NCI-H2081 (cell line): ENCODE measurements around the gene MYMX.

Experiments
- DNase-seq, 2 experiments: peaks; one replicate each; lab custom pipeline; 2025; lab: John Stamatoyannopoulos, UW

Gene MYMX

DNA sequence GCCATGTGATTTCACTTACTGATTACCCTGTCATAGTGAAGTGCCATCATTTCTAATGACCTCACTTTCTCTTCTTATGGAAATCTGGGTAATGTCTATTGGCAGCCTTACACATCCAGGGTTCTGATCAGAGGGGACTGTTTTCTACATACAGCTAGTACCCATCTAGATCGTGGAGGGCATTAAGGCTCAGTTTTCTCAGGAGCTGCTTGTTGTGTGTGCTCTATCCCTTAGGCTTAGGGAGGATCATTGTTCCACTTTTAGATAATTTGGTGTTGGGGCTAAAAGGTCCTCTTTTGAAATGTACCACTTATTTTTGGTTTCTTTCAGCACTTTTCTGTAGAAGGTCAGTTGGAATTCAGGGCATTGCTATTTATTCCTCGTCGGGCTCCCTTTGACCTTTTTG, 34.0 kb downstream of the MYMX start:
- DNase-seq: no peak

DNA sequence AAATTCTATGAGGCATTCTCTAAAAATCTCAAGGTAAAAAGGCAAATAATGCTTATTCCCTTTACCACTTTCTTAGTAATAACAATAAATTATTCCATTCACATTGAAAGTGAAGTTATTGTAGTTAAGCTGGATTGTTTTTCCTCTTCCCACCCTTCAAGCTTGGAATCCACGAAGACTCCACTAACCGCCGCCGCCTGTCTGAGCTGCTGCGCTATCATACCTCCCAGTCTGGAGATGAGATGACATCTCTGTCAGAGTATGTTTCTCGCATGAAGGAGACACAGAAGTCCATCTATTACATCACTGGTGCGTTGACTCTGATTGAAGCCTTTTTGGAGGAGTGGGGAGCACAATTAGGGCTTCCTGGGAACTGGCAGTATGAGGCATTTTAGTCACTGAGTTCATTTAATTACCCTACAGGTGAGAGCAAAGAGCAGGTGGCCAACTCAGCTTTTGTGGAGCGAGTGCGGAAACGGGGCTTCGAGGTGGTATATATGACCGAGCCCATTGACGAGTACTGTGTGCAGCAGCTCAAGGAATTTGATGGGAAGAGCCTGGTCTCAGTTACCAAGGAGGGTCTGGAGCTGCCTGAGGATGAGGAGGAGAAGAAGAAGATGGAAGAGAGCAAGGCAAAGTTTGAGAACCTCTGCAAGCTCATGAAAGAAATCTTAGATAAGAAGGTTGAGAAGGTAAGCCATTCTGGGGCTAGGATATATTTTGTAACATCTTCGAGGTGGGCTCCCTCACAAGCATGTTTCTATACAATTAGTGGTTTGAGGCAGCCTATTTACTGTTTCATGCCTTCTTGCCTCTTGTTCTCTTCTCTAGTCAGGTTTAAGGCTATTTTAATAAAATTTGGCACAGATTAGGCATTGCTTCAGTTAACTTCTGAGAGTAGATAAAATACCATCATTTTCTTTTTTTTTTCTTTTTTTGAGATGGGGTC, 35.1 kb downstream of the MYMX start:
- no peak for DNase-seq

DNA sequence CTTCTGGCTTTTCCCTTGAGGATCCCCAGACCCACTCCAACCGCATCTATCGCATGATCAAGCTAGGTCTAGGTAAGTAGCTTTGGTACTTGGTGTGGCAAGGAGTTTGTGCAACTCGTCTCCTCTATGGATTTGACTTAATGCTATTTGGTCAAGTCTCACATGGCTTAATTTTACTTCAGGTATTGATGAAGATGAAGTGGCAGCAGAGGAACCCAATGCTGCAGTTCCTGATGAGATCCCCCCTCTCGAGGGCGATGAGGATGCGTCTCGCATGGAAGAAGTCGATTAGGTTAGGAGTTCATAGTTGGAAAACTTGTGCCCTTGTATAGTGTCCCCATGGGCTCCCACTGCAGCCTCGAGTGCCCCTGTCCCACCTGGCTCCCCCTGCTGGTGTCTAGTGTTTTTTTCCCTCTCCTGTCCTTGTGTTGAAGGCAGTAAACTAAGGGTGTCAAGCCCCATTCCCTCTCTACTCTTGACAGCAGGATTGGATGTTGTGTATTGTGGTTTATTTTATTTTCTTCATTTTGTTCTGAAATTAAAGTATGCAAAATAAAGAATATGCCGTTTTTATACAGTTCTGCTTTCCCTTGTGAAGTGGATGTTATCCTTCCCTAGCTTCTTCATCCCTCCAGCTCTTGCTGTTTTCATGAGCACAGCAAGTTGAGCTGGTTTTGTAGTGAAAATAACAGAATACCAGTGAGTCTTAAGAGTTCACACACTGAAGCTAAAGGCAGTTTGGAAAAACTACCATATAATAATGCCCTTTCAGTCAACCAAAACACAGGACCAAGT, 36.8 kb downstream of the MYMX start:
- peak; percentile 23 to 25 for DNase-seq

DNA sequence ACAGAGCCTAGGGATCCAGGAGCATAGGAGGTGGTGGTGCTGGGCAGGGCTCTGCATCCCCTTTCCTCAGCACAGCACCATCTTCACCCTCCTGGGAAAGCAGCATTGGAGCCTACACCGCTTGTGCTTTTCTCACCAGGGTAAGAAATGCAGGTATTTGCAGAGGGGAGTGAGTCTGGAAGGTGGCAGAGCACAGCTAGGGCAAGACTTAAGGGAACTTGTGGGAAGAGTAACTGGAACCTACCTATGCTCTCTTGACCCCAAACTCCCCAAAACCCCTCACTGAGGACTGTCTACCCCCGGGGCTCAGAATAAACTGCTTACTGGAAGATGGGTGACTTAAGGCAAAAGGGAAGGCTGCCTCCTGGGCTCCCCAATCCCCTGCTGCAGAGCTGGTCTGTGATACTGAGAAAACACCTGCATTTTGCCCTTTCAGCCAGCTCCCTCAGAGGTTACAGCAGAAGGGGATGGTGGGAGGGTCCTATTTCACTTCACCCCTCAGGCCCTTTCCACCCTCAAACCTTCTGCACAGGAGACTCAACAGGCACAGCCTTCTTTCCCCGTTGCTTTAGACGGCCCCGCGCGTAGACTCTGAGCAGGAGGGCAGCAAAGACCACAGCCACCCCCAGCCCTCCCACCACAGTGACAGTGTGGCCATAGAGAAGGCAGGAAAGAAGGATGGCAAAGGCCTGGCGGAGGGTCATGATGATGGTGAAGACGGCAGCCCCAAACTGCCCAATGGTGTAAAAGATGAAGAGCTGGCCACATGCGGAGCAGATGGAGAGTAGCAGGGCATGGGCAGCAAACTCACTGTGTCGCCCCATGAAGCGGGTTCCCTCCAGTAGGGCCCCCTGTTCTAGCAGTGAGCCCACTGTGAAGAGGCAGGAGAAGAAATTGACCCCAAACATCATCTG, 37.7 kb downstream of the MYMX start:
- DNase-seq: no peak

DNA sequence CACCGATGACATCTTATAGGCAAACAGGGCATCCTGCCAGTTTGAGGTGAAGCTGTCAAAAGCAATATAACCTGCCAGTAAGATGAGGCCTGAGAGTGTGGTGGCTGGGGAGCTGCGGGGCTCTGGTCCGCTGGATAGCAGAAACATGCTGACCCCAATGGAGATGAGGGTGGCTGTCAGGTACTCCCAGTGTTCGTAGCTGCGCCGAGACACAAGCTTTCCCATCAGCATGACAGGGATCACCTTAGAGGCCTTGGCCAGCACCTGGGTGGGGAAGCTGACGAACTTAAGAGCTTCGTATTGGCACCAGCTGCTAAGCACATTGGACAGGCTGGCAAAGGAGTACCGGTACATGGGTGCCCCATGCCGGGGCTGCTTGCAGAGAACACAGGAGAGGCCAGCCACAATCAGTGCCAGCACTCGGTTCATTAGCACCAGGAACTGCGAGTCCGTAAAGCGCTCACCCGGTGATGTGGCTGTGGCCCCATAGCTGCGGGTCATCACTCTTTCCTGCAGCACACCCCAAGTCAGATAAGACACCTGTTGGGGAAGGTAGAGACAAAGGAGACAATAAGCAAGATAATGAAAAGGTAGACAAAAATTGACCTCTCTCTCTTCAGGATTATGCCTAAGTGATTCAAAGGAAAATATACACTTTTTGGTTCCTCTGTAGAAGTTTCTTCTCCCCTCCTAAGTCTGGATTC, 38.5 kb downstream of the MYMX start:
- no peak for DNase-seq

- no peak for DNase-seq
Observed at GRCh38 chr6:44255871-44256774, 39.4 kb downstream of the MYMX start.

DNA sequence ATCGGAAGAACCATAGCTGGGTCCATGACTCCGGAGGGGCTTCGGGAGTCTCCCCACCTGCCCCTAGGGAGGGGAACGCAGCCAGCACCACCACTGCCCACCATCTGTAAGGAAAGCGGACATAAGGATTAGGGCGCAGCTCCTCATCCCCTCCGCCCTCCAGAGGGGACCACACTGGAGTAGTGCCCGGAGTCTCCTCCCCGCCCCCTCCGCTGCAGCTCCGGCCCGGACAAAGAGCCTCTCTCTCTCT, 40.0 kb downstream of the MYMX start:
- peak in 1 of 2 experiments; percentile 25 for DNase-seq

DNA sequence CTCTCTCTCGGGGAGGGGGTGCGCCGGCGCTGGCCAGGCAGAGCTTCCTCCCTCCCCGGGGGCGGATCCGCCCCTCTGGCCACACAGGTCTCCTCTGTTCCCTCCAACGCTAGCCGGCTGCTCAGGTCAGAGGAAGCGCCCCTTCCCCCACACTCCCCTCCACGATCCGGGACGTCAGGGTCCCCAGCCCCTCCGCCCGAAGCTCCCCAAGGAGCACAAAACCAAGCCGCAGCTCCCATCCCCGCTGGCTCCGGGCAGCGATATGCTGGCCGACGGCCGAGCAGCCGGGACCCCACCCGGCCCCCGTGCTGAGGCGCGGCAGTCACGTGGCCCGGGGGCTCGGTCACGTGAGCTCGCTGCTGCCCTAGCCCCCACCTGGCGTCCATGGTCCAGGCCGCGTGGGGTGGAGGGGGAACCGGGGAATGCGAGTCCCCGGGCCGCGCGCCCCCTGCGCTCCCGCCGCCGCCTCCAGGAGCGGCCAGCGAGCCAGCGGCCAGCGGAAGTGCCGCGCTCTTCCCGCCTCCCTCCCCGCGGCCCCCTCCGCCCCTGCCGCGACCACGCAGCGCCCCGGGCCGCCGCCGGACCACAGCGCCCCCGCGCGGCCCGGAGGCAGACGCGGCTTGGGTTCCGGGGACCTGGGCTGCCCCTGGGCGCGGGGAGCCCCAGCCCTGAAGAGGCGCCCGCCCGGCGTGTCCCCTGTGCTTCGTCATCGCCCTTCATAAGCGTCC, 40.5 kb downstream of the MYMX start, which contains the start of gene SLC35B2:
Gene SLC35B2 (minus strand): TSS at position 504 of the 728 bp plus-strand sequence. CDS start 118 bp downstream, at position 386.
- peak; percentile 52 to 84 for DNase-seq

DNA sequence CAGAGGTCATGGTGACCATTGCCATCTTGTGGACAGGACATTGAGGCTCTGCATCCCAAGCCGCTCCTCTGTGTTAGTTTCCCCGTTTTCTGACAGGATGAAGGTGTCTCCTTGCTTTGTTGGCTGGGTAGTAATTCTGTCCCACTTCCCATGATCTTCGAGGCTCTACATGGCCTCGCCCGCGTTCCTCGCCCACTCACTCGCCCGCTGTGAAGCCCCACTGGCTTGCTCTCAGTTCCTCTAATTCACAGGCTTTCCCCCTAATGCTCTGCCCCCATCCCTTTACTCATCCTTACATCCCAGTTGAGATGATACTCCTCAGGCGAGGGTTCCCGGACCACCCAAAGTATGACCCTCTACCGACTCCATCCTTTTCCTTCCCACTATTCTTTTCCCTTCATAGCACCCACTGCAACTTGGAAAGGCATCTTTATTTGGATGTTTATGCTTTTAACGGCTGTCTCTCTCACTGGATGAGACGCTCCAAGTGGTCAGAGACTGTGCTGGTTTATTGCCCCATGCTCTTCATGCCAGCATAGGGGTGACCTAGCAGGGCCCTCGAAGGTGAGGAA, 41.1 kb downstream of the MYMX start:
- no peak for DNase-seq

- no peak for DNase-seq
Observed at GRCh38 chr6:44258325-44258863, 41.7 kb downstream of the MYMX start.

DNA sequence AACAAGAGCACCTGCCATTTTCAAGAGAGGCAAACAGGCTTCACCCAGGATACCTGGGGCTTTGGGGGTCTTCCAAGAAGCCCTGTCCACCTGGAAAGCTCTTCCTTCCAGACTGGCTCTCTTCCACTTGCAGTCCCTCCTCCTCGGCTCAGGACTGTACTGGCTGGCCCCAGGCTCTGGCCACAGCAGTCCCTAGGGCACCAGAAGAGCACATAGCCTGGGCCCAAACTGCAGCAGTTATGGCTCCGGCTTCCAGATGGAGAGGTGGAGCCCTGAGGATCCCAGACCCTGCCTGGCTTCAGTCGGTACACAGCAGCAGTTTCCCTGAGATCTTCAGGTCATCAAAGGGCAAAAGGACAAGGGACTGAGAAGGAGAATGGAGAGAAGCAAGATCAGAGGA, 42.2 kb downstream of the MYMX start:
- no peak for DNase-seq

DNA sequence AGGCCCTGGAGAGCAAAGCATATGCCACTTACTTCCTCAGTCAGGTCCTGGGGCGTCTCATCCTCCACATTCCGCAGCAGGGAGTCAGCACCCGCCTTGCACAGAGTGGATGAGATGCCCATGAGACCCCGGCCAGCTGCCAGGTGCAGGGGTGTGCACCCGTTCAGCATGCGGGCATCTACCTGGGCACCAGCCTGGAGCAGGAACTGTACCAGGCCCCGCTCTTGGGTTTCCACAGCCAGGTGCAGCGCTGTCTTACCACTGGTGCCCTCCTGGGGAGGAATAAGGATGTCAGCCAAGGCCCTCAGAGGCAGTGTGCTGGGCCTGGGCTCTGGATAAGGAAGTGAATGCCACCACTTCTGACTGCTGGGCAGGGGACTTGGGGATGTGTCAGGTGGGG, 43.3 kb downstream of the MYMX start:
- no peak for DNase-seq

DNA sequence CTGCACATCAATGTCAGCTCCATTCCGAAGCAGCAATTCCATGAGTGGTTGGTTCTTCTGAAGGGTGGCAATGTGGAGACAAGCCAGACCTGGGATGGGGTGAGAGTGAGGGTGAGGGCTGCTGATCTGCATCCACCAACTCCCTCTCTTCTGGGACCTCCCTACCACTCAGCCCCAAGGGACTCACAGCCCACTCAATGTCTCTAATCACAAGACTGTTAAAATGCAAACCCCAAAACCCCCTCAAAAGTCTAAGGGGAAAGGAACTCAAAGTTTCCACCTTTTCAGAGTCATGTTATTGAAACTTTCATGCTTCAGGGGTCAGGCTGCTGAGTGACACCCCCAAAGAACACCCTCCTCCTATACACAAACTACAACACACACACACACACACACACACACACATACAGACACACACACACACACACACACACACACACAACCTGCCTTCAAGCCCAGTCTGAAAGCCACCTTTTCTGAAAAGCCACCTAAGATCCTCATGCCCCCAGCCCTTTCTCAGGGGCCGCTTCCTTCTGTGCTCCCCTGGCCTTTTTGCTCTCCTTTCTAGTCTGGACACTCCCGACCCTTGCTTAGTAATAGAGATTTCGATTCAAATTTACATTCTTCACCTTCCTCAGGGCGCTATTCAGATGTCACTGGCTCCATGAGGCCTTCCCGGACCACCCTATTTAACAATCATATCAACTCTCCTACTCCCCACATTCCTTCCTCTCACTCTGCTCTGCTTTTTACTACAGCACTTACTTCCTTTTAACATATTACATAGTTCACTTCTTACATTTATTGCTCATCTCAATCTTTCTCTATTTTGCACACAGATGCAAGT, 43.9 kb downstream of the MYMX start:
- DNase-seq: no peak

DNA sequence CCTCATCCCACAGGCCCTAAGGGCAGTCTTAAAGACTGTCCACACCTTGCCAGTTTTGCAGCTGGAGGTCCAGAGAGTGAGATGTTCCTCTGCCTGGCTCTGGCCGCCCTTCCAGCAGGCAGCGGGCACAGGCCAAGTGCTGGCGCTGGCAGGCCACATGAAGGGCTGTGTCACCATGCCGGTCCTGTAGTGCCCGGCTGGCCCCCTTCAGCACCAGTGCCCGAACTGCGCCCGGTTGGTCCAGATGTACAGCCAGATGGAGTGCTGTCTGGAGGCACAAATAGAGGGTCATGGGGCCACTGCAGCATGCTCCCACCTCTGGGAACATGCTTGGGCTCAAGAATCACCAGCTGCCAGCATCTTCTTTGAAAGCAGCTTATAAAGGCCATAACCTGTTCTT, 44.9 kb downstream of the MYMX start:
- no peak for DNase-seq

- DNase-seq: no peak
Observed at GRCh38 chr6:44262467-44263353, 46.0 kb downstream of the MYMX start.

- DNase-seq: no peak
Observed at GRCh38 chr6:44263354-44264100, 46.8 kb downstream of the MYMX start.
